UCSD-AML1 (cell line): Measurements from ENCODE around the gene ALDH9A1.
"Not testable (repeated sequence)": the region's sequence is repeated elsewhere in the genome, so short reads cannot be mapped to it uniquely, and the experiment has no call there.

Source experiments
- DNase-seq: peaks from one replicate; lab custom pipeline; 2025; ENCODE audit not compliant: unreplicated experiment; lab: John Stamatoyannopoulos, UW

The ALDH9A1 gene

DNA sequence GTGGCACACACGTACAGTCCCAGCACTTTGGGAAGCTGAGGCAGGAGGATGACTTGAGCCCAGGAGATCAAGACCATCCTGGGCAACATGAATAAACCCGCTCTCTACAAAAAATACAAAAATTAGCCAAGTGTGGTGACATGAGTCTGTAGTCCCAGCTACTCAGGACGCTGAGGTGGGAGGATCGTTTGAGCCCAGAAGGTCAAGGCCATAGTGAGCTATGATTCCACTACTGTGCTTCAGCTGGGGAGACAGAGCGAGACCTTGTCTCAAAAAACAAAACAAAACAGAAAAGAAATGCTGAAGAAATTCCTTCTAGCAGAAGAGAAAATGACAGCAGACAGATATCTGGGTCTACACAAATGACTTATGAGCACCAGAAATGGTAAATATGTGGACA, 10.3 kb downstream of the ALDH9A1 start:
- no peak for DNase-seq

DNA sequence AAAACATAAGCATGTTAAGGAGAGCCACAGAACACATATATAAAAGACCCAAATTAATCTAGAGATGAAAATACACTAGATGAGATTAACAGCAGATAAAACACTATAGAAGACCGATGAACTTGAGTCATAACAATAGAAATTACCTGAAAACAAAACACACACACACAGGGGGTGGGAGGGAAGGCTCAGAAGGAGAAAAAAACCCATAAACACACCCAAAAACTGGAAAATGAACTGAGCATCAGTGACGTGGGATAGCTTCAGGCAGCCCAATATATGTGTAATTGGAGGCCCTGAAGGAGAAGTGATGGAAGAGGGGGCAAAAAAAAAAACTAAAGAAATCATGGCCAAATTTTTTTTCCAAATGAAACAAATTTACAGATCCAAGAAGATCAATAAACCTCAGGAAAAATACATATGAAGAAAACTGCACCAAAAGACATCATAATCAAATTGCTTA, 11.4 kb downstream of the ALDH9A1 start:
- no peak for DNase-seq

DNA sequence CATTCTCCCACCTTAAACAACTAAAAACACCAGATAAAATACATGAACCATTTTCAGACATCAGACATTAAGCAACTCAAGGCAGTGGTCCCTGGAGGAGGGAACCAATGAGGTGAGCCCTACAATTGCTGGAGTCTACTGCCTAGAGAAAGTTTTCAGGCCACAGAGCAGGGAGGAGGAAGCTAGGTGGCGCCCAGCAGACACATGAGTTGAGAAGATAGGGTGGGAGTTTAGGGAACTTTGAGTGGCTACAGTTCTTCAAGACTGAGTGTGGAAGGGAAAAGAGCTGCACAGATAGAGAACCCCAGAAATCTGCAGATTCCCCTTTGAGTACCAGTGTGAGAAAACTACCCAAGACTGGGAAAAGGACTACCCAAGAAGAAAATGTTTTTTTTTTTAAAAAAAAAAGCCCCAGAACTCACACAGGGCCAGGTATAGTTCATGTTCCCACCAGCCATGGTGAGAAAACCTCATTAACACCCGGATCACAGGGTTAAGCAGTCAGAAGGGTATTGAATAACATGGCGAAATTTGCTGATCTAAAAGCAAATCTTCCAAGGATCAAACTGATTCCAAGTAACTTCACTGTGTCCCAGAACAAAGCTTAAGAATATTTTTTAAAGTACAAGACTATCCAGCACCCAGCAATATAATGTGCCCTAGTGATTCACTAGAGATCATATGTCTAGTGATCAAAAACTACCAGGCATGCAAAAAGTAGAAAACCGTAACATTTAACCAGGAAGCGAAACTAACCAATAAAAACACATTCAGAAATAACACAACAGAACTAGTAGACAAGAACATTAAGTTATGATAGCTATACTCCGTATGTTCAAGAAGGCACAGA, 12.0 kb downstream of the ALDH9A1 start:
- DNase-seq = peak; percentile 18

DNA sequence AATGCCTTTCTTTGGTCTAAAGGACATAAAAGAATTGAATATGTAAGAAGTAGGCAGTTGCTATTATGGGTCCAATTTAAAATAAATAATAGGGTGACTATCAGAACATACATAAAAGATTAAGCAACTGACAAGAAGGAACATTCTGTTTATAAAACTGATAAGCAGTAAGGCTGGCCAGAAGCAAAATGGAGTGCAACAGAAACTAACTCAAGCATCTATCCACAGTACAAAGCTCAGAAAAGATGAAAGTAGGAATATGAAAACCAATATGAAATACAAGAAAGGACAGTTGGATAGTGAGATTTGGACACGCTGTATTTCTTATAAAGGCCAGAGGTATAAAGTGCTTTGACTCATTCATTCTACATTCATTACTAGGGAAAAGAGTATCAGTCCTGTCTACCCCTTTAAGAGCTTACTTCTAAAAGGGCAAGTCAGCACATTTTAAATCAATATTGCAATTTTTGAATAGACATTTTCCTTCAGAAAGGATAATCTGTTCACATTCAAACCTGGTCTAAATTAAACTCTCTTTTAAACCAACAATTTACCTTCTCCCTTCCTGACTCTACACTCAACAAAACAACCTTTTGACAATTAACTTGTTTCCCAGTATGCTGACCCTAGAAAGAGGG, 14.4 kb downstream of the ALDH9A1 start:
- DNase-seq = no peak

DNA sequence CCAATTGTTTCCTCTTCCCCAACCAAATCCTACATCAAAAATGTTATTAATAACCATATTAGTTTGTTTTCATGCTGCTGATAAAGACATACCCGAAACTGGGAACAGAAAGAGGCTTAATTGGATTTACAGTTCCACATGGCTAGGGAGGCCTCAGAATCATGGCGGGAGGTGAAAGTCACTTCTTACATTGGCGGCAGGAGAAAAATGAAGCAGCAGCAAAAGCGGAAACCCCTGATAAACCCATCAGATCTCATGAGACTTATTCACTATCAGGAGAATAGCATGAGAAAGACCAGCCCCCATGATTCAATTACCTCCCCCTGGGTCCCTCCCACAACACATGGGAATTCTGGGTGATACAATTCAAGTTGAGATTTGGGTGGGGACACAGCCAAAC, 17.6 kb downstream of the ALDH9A1 start:
- DNase-seq = not testable (repeated sequence)

DNA sequence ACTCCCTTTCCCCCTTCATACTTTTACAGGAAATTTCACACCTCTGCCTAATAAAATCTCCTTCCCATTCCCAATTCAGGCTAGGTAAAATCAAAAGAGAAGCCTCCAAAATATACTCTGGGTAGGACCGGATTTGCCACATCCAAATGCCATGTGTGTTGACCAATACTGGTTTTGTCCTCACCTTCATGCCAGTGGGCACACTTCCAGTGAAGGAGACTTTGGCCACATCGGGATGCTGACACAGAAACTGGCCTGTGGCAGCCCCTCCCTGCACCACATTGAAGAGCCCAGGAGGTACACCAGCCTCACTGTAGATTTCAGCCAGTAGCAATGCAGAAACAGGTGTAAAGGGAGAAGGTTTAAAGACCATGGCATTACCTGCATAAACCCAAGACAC, 18.1 kb downstream of the ALDH9A1 start:
- DNase-seq = no peak

DNA sequence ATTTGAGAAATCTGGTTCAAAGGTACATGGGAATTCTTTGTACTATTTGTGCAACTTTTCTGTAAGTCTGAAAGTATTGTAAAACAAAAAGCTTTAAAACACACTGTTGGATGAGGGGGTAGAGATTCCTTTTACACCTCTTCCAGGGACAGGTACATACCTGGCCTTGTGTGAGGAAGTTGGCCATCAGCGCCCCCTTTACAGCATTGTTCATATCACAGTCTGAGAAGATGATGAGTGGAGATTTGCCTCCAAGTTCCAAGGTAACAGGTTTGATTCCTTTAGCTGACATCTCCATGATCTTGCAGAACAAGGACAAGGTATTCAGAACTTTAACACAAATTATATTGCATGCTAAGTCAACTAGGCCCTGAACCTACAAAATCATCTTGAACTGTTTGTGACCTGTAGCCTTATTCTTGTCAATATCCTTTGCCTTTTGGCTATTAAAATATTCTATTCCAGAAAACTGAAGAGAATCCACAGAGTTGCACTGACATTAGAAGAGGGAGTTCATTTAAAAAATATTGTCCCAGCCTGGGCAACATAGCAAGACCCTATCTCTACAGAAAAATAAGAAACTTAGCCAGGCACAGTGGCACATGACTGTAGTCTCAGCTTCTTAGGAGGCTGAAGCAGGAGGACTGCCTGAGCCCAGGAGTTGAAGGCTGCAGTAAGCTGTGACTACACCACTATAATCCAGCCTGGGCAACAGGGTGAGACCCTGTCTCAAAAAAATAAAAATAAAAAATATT, 18.9 kb downstream of the ALDH9A1 start:
- DNase-seq = no peak

DNA sequence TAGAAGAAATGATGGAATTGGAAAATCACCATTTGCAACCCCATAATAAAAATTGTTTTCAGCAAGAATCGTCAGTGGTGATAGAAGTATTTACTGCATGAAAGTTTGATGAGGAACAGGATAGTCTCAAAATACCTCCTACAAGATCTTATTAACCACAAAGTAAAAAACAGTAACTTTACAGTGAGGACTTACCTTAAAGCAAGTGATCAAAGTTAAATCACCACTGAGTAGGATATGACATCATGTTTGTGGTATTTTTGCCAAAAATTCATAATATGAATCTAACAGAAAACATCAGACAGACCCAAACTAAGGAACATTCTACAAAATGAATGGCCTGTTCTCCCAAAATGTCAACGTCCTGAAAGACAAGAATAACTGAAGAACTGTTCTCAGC, 19.9 kb downstream of the ALDH9A1 start:
- no peak for DNase-seq

DNA sequence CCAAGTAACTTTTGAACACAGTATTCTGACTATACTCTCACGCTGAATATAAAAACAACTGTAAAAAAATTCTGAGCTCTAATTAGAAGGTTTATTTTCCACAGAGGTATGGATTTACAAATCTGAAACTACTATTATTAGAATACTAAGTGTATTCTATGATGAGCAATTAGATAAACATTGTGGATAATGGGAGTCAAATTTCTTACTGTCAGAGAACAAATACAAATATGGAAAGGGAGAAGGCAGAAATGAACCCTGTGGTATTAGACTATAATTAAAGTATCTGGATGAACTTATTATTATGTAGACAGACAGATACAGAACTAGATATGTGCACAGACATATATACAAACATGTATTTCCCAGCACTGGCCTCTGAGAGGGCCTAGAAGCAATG, 22.6 kb downstream of the ALDH9A1 start:
- no peak for DNase-seq

DNA sequence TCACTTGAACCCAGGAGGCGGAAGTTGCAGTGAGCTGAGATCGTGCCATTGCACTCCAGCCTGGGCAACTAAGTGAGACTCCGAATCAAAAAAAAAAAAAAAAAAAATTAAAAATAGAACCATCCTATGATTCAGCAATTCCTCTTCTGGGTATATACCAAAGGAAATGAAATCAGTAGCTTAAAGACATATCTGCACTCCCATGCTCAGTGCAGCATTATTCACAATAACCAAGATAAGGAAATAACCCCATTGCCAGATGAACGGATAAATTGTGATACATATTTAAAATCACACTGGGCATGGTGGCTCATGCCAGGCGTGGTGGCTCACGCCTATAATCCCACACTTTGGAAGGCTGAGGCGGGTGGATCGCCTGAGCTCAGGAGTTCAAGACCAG, 23.8 kb downstream of the ALDH9A1 start:
- no peak for DNase-seq

DNA sequence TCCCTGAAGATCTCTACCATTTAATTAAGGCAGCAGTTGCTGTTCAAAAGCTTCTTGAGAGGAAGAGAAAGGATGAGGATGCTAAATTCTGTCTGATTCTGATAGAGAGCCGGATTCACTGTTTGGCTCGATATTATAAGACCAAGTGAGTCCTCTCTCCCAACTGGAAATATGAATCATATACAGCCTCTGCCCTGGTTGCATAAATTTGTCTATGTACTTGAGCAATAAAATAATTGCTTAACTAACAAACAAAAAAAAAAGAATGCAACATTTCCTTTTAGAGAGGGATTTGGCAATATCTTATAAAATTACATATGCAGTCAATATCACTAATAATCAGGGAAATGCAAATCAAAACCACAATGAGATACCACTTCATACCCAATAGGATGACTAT, 26.8 kb downstream of the ALDH9A1 start:
- no peak for DNase-seq

DNA sequence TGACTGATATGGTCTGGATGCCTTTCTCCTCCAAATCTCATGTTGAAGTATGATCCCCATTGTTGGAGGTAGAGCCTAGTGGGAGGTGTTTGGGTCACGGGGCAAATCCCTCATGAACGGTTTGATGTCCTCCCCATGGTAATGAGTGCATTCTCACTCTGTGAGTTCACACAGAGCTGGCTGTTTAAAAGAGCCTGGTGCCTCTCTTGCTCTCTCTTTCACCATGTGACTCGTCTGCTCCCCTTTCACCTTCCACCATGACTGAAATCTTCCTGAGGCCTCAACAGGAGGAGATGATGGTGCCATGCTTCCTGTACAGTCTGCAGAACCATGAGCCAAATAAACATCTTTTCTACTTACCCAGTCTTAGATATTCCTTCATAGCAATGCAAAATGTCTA, 30.2 kb downstream of the ALDH9A1 start:
- DNase-seq = no peak

DNA sequence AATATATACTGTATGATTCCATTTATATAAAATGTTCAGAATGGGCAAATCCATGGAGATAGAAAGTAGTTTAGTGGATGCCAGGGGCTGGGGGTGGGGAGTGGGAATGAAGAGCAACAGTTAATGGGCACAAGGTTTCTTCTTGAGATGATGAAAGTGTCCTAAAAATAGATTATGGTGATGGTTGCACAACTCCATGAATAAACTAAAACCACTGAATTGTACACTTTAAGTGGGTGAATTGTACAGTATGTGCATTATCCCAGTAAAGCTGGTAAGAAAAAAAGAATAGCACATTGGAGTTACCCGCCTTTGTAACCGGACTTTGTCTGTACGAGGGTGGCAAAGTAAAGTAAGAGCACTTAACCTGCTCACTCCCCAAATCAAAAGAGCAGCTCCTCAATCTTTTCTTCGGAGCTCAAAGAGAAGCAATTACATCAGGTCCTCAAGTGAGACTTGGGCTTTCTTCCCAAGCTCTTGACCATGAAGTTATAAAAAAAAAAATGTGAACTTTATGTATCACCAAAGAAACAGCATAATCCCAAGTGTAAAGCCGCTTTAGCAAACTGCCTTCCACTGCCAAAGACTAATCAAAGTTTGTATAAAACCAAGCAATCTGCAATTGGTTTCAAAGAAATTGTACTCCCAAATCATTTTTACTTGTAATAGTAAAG, 32.1 kb downstream of the ALDH9A1 start:
- DNase-seq = no peak

DNA sequence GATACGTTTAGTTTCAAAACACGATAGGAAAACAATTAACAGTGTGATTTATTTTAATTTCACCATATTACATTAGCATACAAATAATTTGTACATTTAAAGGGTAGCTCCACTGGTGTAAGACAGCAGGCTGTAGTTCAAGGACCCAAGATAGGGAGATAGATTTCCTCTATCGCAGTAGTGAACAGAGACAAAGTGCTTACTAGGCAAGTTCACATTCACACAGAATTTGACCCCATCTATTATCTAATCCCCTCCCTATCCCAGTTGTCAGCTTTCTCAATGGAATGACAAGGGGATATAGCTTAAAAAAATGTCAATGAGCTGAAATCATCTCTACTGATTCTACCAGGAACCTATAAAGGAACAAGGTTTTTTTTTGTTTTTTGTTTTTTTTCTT, 36.2 kb downstream of the ALDH9A1 start:
- no peak for DNase-seq

DNA sequence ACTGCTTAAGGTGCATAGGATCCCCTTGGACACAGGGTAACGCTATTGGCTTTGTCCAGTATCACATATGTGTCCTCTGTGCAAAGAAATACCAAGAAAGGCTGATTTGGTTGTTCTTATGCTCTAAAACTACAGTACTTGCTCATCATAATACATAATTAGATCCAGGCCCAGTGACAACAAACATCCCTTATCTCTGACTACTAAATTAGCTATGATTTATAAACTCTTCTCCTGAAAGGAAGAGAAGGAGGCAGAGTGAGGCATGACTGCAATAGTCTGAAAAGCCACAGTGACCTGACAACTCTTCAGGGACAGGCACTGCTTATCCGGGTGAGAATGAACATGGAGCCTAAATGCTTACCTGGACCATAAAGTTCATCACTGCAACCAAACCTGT, 36.7 kb downstream of the ALDH9A1 start:
- DNase-seq = no peak

DNA sequence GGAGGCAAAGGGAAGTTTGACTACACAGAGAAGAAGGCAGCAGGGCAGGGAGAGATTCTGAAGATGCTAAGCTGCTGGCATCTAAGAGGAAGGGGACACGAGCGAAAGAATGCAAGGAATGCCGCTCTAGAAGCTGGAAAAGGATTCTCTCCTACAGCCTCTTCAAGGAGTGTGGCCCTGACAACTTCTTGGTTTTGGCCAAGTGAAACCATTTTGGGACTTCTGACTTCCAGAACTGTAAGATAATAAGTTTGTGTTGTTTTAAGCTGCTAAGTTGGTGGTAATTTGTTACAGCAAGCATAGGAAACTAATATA, 38.8 kb downstream of the ALDH9A1 start:
- no peak for DNase-seq

DNA sequence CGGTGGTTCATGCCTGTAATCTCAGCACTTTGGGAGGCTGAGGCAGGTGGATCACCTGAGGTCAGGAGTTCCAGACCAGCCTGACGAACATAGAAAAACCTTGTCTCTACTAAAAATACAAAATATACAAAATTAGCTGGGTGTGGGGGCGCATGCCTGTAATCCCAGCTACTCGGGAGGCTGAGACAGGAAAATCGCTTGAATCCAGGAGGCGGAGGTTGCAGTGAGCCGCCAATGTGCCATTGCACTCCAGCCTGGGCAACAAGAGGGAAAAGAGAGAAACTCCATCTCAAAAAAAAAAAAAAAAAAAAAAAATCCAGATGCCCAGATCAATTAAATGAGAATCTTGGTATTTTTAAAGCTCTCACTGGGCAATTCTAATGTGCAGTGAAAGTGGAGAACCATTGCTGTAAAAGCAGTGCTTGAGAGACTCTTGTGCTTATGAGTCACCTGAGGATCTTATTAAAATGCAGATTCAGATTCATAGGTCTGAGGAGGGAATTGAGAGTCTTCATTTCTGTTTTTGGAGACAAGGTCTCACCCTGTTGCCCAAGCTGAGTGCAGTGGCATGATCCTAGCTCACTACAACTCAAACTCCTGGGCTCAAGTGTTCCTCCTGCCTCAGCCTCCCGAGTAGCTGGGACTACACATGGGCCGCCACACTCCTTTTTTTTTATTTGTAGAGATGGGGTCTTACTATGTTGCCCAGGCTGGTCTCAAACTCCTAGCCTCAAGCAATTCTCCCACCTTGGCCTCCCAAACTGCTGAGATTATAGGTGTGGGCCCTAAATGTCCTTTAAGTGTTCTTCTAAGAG, 39.4 kb downstream of the ALDH9A1 start:
- DNase-seq = not testable (repeated sequence)

DNA sequence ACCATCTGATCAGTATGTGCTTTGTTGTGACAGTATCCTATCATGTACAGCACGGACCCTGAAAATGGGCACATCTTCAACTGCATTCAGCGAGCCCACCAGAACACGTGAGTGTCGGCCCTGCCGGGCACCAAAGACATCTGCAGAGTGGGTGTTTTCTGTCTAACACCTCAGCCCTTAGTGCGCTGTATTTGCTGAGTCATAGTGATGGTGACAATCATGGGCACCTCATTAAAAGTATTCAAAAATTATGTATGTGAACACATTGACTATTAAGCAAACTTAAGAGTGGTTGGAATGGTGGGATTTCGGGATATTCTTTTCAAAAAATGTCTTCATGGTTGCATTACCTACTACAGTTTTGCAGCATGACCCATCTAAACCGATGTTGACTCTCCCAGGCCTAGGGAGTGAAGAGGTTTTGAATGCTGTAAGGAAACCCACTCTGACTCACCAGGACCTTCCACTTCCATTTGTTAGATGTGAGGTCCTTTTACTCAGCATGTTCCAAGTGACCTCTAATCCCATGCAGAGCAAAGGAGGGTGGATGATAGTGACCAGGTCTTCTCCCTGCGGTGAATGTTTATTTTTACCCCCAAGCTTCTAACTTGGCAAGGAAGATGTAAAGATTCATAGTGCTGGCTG, 47.3 kb downstream of the ALDH9A1 start:
- no peak for DNase-seq

DNA sequence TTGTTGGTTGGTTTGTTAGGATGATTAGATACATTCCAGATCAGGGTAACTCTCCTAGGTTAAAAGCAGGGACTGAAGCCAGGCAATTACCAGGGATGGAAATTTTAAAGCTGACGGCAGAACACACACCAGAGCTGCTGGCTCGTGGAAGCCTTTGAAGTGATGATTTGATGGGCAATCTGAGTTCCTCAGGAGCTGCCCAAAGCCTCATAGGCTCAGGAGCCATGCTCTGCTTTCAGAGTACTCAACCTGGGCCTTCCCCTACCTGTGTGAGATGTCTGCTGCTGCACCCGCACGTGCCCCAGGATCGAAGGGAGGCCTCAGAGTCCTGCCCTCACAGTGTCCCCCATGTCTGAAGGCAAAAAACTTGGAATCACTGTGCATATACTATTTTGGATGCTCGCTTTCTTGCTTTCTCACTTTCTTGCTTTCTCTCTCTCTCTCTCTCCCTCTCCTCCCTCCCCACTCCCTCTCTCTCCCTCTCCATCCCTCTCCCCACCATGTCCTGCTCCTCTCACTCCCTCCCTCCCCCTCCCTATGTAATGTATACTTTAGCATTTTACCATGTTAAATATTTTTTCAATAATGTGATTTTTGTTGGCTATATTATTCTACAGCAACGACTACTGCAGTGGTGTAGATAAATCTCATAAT, 49.3 kb downstream of the ALDH9A1 start:
- DNase-seq = no peak

DNA sequence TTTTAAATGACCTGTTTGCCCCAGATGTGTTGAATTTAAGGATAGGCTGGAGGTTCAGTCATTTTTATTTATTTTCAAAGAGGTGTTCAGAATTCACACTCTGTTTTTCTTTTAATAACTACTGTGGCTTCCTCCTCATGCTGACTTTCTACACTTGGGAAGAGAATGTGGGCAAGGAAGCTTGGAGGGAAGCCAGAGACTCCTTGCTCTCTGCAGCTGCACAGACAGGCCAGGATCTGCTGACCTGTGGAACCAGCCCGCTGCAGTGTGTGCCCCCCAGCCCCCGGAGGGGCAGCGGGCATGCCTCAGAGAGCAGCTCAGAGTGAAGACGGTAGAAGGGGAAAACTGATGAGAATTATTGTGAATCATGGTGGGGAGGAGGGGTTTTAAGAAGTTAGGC, 50.4 kb downstream of the ALDH9A1 start:
- DNase-seq = no peak
